Measurements from ENCODE around the gene CDS2.

Gene CDS2

GRCh38 chr20:5221061-5221430, 94.2 kb downstream of the CDS2 start:
- WGBS: no CpG with 5 or more reads among the region's 4 CpGs
- H2BK15ac ChIP-seq (ENCODE audit: low read depth, poor library complexity, severe bottlenecking): no peak overlapping the region

GRCh38 chr20:5222919-5223634, 96.3 kb downstream of the CDS2 start:
- Histone ChIP-seq H2AK5ac (ENCODE audit: low read length, severe bottlenecking) (no peak overlapping the region), H3K4me1 (ENCODE audit: control insufficient read depth, insufficient read depth, low read depth, low read length) (no peaks in the 10 kb centered on the region), H2BK12ac (ENCODE audit: low read length in 2 of 2) (no peak overlapping the region), H3K9me3 (ENCODE audit: control insufficient read depth, low read length) (no peaks in the 10 kb centered on the region), H2BK5ac (ENCODE audit: low read depth, low read length, poor library complexity, severe bottlenecking) (no peak overlapping the region), H2BK120ac (ENCODE audit: low read depth, low read length) (no peak overlapping the region), H3K18ac (ENCODE audit: low read depth in 1 of 2, low read length in 2 of 2) (no peak overlapping the region), H3K4me3 (ENCODE audit: insufficient read depth in 1 of 2, low read depth in 1 of 2, low read length in 2 of 2) (no peak overlapping the region), H2BK15ac (ENCODE audit: low read depth, poor library complexity, severe bottlenecking) (no peak overlapping the region), H3K27me3 (ENCODE audit: control insufficient read depth in 1 of 2, insufficient read depth in 1 of 2, low read length in 2 of 2) (peaks cover 7% of the 10 kb centered on the region in 2 experiments), H2AFZ (ENCODE audit: low read depth, low read length) (no peak overlapping the region), H3K4ac (ENCODE audit: low read depth in 1 of 2, low read length in 2 of 2) (no peak overlapping the region), H3K36me3 (ENCODE audit: control insufficient read depth in 1 of 2, insufficient read depth in 2 of 2, low read depth in 1 of 2, low read length in 2 of 2) (no peaks in the 10 kb centered on the region), H4K8ac (ENCODE audit: low read length) (no peak overlapping the region), H3K23ac (ENCODE audit: low read length in 2 of 2) (no peak overlapping the region), H3K79me1 (replicated peaks; ENCODE audit: low read length, poor library complexity, severe bottlenecking) (no peaks in the 10 kb centered on the region), H3K4me2 (ENCODE audit: low read length, poor library complexity, severe bottlenecking) (no peak overlapping the region), H3K27ac (ENCODE audit: low read length, poor library complexity, severe bottlenecking) (no peak overlapping the region), H3K14ac (ENCODE audit: low read length in 2 of 2) (no peak overlapping the region), H4K91ac (ENCODE audit: low read length) (no peak overlapping the region), H3K9ac (ENCODE audit: low read length) (no peak overlapping the region)
- 48% methylated on average over 8 of the region's 11 CpGs for WGBS
- DNase-seq: peak; percentile 63

More at GRCh38 chr20:5221061-5221430, 94.2 kb downstream of the CDS2 start:
- Histone ChIP-seq H3K4me2 (ENCODE audit: low read length, poor library complexity, severe bottlenecking) (no peak overlapping the region), H2AFZ (ENCODE audit: low read depth, low read length) (no peak overlapping the region), H3K14ac (ENCODE audit: low read length in 2 of 2) (no peak overlapping the region), H3K79me1 (replicated peaks; ENCODE audit: low read length, poor library complexity, severe bottlenecking) (no peaks in the 10 kb centered on the region), H3K27ac (ENCODE audit: low read length, poor library complexity, severe bottlenecking) (no peak overlapping the region), H3K9me3 (ENCODE audit: control insufficient read depth, low read length) (no peaks in the 10 kb centered on the region), H3K23ac (ENCODE audit: low read length in 2 of 2) (no peak overlapping the region), H2BK120ac (ENCODE audit: low read depth, low read length) (no peak overlapping the region), H4K8ac (ENCODE audit: low read length) (no peak overlapping the region), H3K18ac (ENCODE audit: low read depth in 1 of 2, low read length in 2 of 2) (no peak overlapping the region), H3K9ac (ENCODE audit: low read length) (no peak overlapping the region), H3K4me3 (ENCODE audit: insufficient read depth in 1 of 2, low read depth in 1 of 2, low read length in 2 of 2) (no peak overlapping the region), H2BK12ac (ENCODE audit: low read length in 2 of 2) (no peak overlapping the region), H3K36me3 (ENCODE audit: control insufficient read depth in 1 of 2, insufficient read depth in 2 of 2, low read depth in 1 of 2, low read length in 2 of 2) (no peaks in the 10 kb centered on the region), H4K91ac (ENCODE audit: low read length) (no peak overlapping the region), H2AK5ac (ENCODE audit: low read length, severe bottlenecking) (no peak overlapping the region), H2BK5ac (ENCODE audit: low read depth, low read length, poor library complexity, severe bottlenecking) (no peak overlapping the region), H3K4ac (ENCODE audit: low read depth in 1 of 2, low read length in 2 of 2) (no peak overlapping the region), H3K27me3 (ENCODE audit: control insufficient read depth in 1 of 2, insufficient read depth in 1 of 2, low read length in 2 of 2) (peaks cover 7% of the 10 kb centered on the region in 2 experiments), H3K4me1 (ENCODE audit: control insufficient read depth, insufficient read depth, low read depth, low read length) (peaks cover 1% of the 10 kb centered on the region)
- no peak for DNase-seq

DNA sequence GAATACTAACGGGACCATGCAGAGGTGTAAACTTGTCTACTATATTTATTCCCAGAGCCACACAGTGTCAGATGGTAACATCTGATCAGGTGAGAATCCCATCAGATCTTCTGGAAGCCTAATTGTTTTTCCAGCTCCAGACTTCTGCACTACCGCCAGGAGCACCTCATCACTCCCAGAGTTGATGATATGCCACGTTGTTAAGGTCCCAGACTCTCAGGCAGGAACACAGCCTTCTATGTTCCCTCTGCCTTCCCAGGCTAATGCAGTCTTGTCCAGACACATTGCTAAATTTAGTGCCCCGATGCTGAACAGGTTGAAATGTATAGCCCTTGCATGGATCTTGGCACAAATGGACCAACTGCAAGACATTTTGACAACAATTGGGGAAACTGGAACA, 103.7 kb downstream of the CDS2 start:
- Histone ChIP-seq H3K23ac (ENCODE audit: low read length in 2 of 2) (no peak overlapping the region), H2BK12ac (ENCODE audit: low read length in 2 of 2) (no peak overlapping the region), H2BK120ac (ENCODE audit: low read depth, low read length) (no peak overlapping the region), H2AK5ac (ENCODE audit: low read length, severe bottlenecking) (no peak overlapping the region), H3K4me2 (ENCODE audit: low read length, poor library complexity, severe bottlenecking) (no peak overlapping the region), H3K4me3 (ENCODE audit: insufficient read depth in 1 of 2, low read depth in 1 of 2, low read length in 2 of 2) (no peak overlapping the region), H3K4ac (ENCODE audit: low read depth in 1 of 2, low read length in 2 of 2) (no peak overlapping the region), H3K9ac (ENCODE audit: low read length) (no peak overlapping the region), H3K27me3 (ENCODE audit: control insufficient read depth in 1 of 2, insufficient read depth in 1 of 2, low read length in 2 of 2) (no peaks in the 10 kb centered on the region), H3K9me3 (ENCODE audit: control insufficient read depth, low read length) (no peaks in the 10 kb centered on the region), H3K18ac (ENCODE audit: low read depth in 1 of 2, low read length in 2 of 2) (no peak overlapping the region), H3K27ac (ENCODE audit: low read length, poor library complexity, severe bottlenecking) (no peak overlapping the region), H3K79me1 (replicated peaks; ENCODE audit: low read length, poor library complexity, severe bottlenecking) (no peaks in the 10 kb centered on the region), H4K91ac (ENCODE audit: low read length) (no peak overlapping the region), H3K36me3 (ENCODE audit: control insufficient read depth in 1 of 2, insufficient read depth in 2 of 2, low read depth in 1 of 2, low read length in 2 of 2) (no peaks in the 10 kb centered on the region), H2BK5ac (ENCODE audit: low read depth, low read length, poor library complexity, severe bottlenecking) (no peak overlapping the region), H3K14ac (ENCODE audit: low read length in 2 of 2) (no peak overlapping the region), H3K4me1 (ENCODE audit: control insufficient read depth, insufficient read depth, low read depth, low read length) (no peaks in the 10 kb centered on the region), H4K8ac (ENCODE audit: low read length) (no peak overlapping the region), H2BK15ac (ENCODE audit: low read depth, poor library complexity, severe bottlenecking) (no peak overlapping the region), H2AFZ (ENCODE audit: low read depth, low read length) (no peak overlapping the region)
- DNase-seq: no peak
- WGBS: 74% methylated on average over 4 of the region's 4 CpGs

GRCh38 chr20:5234158-5234557, 107.3 kb downstream of the CDS2 start:
- Histone ChIP-seq H3K4me3 (ENCODE audit: insufficient read depth in 1 of 2, low read depth in 1 of 2, low read length in 2 of 2) (no peak overlapping the region), H2AK5ac (ENCODE audit: low read length, severe bottlenecking) (no peak overlapping the region), H2BK15ac (ENCODE audit: low read depth, poor library complexity, severe bottlenecking) (no peak overlapping the region), H3K14ac (ENCODE audit: low read length in 2 of 2) (no peak overlapping the region), H4K8ac (ENCODE audit: low read length) (no peak overlapping the region), H3K9me3 (ENCODE audit: control insufficient read depth, low read length) (no peaks in the 10 kb centered on the region), H3K4ac (ENCODE audit: low read depth in 1 of 2, low read length in 2 of 2) (no peak overlapping the region), H3K27me3 (ENCODE audit: control insufficient read depth in 1 of 2, insufficient read depth in 1 of 2, low read length in 2 of 2) (no peaks in the 10 kb centered on the region), H2BK5ac (ENCODE audit: low read depth, low read length, poor library complexity, severe bottlenecking) (no peak overlapping the region), H3K23ac (ENCODE audit: low read length in 2 of 2) (no peak overlapping the region), H4K91ac (ENCODE audit: low read length) (no peak overlapping the region), H2BK12ac (ENCODE audit: low read length in 2 of 2) (no peak overlapping the region), H3K36me3 (ENCODE audit: control insufficient read depth in 1 of 2, insufficient read depth in 2 of 2, low read depth in 1 of 2, low read length in 2 of 2) (no peaks in the 10 kb centered on the region), H3K4me1 (ENCODE audit: control insufficient read depth, insufficient read depth, low read depth, low read length) (no peaks in the 10 kb centered on the region), H3K4me2 (ENCODE audit: low read length, poor library complexity, severe bottlenecking) (no peak overlapping the region), H3K9ac (ENCODE audit: low read length) (no peak overlapping the region), H3K18ac (ENCODE audit: low read depth in 1 of 2, low read length in 2 of 2) (no peak overlapping the region), H2BK120ac (ENCODE audit: low read depth, low read length) (no peak overlapping the region), H3K27ac (ENCODE audit: low read length, poor library complexity, severe bottlenecking) (no peak overlapping the region), H2AFZ (ENCODE audit: low read depth, low read length) (no peak overlapping the region), H3K79me1 (replicated peaks; ENCODE audit: low read length, poor library complexity, severe bottlenecking) (no peaks in the 10 kb centered on the region)
- 58% methylated on average over 1 of the region's 1 CpG for WGBS
- DNase-seq: no peak

All from mesenchymal stem cell (in vitro differentiated cells and primary cell).